HG03045 (cell line): Measurements from ENCODE around the gene ACACB.
A peak's percentile ranks its signal among the peaks of the same experiment; 100 is the strongest.
"Not testable (repeated sequence)": the region's sequence is repeated elsewhere in the genome, so short reads cannot be mapped to it uniquely, and the experiment has no call there.

Experiments used
- ATAC-seq: cut with Tn5 transposase; IDR thresholded peaks from one replicate; pipeline ENCODE4 v1.9.1; 2021; ENCODE audit warnings: mild to moderate bottlenecking, moderate library complexity; ENCODE audit not compliant: unreplicated experiment

The ACACB gene

GRCh38 chr12:109139360-109139759, 23.0 kb downstream of the ACACB start:
- no peak for ATAC-seq

- ATAC-seq = no peak
Measured at GRCh38 chr12:109139791-109140190, 23.4 kb downstream of the ACACB start.

DNA sequence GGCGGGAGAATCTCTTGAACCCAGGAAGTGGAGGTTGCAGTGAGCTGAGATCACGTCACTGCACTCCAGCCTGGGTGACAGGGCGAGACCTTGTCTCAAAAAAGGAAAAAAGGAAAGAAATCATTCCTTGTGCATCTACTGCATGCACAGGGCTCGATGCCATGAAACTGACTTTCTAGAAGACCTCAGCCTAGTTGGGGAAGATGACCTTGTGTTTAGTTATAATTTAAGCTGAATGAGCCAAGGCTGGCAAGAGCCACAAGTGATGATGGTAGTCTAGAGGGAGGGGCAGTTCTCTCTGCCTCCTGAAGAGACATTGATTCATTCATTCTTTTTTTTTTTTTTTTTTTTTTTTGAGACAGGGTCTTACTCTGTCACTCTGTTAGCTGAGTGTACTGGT, 24.2 kb downstream of the ACACB start:
- no peak for ATAC-seq

DNA sequence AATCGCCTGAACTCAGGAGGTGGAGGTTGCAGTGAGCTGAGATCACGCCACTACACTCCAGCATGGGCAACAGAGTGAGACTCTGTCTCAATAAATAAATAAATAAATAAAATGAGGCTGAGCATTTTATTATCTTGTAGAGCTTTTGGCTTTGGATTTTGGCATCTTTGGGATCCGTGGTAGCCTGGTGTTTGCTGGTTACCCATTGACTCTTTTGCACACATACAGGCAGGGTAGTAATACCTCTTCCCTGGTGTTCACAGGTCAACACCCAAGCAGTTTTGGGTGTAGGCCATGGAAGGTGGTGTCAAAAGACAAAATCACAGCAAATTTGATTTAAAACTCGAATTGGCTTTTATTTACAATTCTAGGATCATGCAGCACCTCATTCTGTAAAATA, 27.8 kb downstream of the ACACB start:
- ATAC-seq = no peak

DNA sequence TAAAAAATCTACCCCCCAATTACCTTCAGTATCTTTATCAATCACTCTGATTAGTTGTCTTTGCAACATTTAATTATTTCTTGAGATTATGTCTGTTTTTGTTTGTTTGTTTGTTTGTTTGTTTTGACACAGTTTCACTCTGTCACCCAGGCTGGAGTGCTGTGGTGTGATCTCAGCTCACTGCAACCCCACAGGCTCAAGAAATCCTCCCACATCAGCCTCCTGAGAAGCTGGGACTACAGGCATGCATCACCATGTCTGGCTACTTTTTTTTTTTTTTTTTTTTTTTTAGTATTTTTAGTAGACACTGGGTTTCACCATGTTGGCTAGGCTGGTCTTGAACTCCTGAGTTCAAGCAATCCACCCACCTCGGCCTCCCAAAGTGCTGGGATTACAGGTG, 30.7 kb downstream of the ACACB start:
- ATAC-seq = not testable (repeated sequence)

DNA sequence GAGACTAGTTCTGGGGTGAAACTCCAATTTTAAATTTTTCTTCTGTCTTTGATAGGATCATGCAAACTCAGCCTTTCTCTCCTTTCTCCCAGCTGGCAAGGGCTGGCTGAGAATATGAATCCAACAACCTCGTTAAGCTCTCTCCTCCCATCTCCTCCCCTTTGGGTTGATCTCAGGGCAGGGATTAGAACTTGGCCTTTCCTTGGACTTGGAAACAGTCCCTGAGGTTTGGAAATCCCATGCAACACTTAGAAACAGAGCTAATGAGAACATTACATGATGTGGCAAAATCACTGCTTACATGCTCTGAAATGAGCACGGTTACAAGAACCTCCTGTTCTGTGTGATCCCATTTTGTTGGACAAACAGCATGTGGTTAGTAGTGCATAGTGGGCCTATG, 31.6 kb downstream of the ACACB start:
- no peak for ATAC-seq

- ATAC-seq = no peak
Measured at GRCh38 chr12:109150124-109150640, 33.8 kb downstream of the ACACB start.

DNA sequence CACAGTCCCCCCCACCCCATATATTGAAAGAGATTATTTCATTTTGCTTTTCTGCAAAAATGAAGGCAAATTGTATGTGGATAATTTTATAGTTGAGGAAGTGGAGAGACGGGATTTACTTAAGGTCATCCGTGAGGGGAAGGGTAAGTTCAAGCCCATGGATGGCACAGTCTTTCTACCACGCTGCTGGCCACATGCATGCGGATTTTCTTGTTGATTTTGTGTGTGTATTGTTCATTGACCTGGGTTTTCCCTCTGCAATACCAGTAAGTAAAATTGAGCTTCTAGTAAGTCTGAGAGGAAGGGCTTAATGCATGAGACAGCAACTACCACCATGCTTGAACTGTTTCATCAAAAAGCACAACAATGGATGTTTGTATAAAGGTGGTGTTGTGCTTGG, 35.1 kb downstream of the ACACB start:
- no peak for ATAC-seq

GRCh38 chr12:109153821-109154441, 37.5 kb downstream of the ACACB start:
- ATAC-seq = no peak

DNA sequence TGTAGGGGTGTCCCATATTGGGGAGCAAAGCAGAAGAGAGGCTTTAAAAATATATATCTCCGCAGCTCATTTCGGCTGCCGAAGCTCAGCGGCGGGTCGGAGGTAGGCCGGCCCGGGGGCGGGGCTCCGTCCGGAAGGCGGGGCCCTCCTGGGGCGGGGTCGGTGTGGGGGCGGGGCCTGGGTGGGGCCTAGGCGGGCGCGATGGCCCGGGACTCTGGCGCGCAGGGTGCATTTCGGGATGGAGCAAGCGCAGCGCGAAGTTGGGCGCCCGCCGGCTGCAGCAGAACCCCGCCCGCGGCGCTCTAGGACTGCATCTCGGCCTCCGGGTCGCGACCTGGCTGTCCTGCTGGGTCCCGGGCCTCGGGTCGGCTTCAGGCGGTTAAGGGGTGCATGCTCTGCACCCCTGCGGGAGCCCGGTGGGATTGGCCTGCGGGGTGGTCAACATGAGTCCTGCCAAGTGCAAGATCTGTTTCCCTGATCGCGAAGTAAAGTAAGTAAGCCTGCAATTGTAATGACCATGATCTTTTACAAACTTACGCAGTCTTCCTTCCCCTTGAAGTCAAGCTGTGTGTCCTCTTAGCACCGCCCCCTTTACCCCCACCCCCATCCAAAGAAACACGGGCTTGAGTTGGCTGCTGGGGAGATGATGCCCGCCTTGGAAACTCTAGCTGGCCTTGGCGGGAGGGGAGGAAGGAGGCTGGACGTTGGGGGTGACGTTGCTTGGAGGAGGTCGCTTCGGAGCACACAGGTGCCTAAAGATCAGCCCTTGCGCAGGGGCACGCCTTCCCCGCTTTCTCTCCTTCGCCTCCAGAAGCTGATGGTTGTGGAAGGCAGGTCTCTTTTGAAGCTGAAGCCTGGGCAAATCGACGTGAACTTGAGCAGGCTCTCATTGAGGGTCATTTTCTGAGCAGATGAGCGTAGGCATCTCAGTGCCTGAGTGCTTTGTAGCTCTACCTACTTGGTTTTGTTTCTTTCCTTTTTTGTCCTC, 38.4 kb downstream of the ACACB start:
- ATAC-seq = peak; percentile 80

GRCh38 chr12:109156036-109156435, 39.6 kb downstream of the ACACB start:
- ATAC-seq = no peak

DNA sequence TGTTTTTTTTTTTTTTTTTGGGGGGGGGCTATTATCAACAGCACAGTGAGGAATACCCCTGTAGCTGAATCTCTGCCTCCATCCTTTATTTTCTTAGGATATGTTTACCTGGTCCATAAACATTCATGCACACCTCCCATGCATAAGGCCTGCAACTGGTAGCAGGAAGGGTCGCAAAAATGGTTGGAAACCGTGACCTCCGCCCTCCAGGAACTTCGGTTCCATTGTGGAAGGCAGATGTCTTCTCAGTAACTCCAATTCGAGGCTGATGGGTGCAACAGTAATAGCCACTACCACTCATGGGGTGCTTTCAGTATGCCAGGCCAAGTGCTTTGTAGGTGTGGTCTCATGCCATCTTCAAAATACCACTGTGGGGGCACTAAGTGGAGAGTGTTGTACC, 40.2 kb downstream of the ACACB start:
- ATAC-seq = no peak

DNA sequence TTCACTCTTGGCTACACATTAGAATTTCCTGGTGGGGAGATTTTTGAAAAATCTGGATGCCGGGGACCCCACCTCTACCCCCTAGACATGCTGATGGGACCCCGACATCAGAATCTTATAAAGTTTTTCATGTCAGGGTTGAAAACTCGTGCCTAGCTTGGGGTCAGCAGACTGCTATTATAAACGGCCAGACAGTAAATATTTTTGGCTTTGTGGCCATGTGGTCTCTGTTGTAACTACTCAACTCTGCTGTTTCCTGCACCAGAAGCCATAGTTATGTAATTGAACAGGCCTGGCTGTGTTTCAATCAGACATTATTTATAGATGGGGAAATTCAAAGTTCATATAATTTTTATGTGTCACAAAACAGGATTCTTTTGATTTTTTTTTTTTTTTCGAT, 41.6 kb downstream of the ACACB start:
- ATAC-seq = no peak

DNA sequence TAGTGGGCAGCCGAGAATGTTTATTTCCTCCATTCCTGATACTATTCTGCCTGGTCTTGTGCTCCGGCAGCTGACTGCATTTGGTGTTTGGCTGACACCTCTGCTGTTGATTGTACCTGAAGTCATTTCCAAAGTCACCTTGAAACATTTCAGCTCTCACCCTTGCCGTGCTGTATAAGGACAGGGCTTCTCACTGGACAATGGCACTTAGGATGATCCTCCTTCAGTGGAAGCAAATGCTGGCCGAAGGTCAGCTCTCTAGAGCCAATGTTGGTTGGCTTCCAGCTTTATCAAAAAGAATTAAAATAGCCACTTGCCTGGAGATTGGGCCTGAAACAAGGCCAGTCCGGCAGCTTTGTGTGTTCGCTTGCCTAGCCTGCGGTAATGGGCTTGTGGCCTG, 44.0 kb downstream of the ACACB start:
- ATAC-seq = no peak

GRCh38 chr12:109160873-109161272, 44.5 kb downstream of the ACACB start:
- no peak for ATAC-seq

DNA sequence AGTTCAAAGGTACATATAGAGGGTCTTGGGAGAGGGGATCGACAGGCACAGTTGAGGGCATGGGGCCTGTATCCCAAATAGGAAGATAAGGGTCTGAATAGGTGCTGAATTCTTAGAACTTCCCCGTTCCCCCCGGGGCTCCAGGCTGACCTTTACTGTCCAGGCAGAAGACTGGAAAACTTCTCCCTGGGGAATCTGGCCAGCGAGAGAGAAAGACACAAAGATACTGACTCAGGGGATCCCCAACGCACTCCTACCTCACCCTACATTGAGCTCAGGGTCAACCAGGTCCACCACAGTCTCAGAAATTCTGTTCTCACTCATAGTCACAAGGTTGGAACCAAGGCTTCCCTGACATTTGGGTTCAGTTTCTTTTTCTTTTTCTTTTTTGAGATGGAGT, 46.2 kb downstream of the ACACB start:
- no peak for ATAC-seq

- ATAC-seq = no peak
Measured at GRCh38 chr12:109163167-109163566, 46.8 kb downstream of the ACACB start.

- ATAC-seq = no peak
Measured at GRCh38 chr12:109165599-109165998, 49.2 kb downstream of the ACACB start.

DNA sequence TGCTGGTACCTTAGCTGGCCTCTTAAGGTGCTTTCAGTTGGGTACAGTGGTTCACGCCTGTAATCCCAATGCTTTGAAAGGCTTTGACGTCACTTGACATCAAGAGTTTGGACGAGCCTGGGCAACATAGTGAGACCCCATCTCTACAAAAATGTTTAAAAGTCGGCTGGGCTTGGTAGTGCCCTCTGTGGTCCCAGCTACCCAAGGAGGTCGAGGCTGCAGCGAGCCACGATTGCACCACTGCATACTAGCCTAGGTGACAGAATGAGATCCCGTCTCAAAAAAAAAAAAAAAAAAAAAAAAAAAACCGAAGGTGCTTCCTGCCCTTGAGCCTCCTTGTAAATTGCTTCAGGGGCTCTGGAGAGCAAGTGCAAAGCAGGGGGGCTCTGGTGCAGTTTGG, 50.0 kb downstream of the ACACB start:
- no peak for ATAC-seq

DNA sequence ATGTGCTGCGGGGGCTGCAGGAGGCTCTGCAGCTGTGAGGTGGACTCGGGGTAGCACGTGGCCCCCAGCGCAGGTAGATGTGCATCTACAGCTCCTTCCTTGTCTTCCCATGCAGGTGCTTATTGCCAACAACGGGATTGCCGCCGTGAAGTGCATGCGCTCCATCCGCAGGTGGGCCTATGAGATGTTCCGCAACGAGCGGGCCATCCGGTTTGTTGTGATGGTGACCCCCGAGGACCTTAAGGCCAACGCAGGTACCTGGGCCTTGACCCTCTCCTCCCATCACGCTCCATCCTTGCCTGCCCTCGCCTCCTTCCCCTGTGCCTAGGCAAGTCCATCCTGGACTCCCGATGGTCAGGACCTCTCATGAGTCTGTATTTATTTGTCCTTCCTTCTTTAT, 51.4 kb downstream of the ACACB start:
- ATAC-seq = no peak

GRCh38 chr12:109169262-109169661, 52.9 kb downstream of the ACACB start:
- no peak for ATAC-seq

DNA sequence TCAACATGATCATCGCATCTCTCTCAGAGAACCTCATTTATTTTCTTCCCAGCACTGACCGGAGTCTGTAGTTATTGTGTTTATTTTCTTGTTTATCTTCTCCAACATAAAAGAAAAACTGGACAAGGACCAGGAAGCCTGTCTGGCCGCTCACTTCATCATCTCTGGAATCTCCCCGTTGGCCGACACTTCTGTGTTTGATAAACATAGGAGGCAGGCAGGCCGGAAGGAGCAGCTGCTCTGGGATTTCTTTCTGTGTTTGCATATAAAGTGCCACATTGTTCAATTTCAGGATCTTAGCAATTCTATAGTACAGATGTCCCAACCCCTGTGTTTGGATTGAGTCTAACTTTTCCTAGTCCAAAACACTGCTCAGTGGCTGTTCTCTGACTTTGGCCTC, 53.3 kb downstream of the ACACB start:
- no peak for ATAC-seq
